Esophagus squamous epithelium (tissue), 5 donors: ENCODE measurements around the gene IVNS1ABP. TPM values are rescaled to one million over a fixed set of nuclear protein-coding genes. Genes with fewer than 3 reads are reported as not detected.

Experiments used
- DNase-seq: peaks from one replicate; lab custom pipeline; 2025; lab: John Stamatoyannopoulos, UW
- H3K27ac ChIP-seq, 4 donors: fragments of 200-600 bp; sonication (generic); one replicate each; pipeline ENCODE4 v1.5.1; 2016 to 2019; ENCODE audit warnings: mild to moderate bottlenecking in 1 of 4
- H3K27me3 ChIP-seq, 4 donors: fragments of 200-600 bp; sonication (generic); 1 replicate in 3 of 4; 2 replicates in 1 of 4; pipeline versions ENCODE4 v1.5.1 to v1.6.0; 2017 to 2021; ENCODE audit warnings: antibody characterized with exemption in 1 of 4
- H3K36me3 ChIP-seq, 3 donors: fragments of 200-600 bp; sonication (generic); one replicate each; pipeline ENCODE4 v1.5.1; 2016 to 2019
- H3K4me1 ChIP-seq, 3 donors: fragments of 200-600 bp; sonication (generic); one replicate each; pipeline ENCODE4 v1.5.1; 2017 to 2019
- H3K4me3 ChIP-seq, 4 donors: fragments of 200-600 bp; sonication (generic); 1 replicate in 3 of 4; 2 replicates in 1 of 4; pipeline ENCODE4 v1.5.1; 2016 to 2019; ENCODE audit warnings: mild to moderate bottlenecking in 2 of 4, moderate library complexity in 1 of 4
- H3K9me3 ChIP-seq, 3 donors: fragments of 200-600 bp; sonication (generic); one replicate each; pipeline ENCODE4 v1.5.1; 2016 to 2019
- POLR2A ChIP-seq, 4 donors: fragments of 450-650 bp; IDR thresholded peaks; one replicate each; pipeline ENCODE4 v1.6.1; 2017; ENCODE audit warnings: antibody characterized with exemption in 4 of 4, mild to moderate bottlenecking in 4 of 4, moderate library complexity in 3 of 4
- WGBS, 2 donors: methylation state at CpG; one replicate each; pipeline ENCODE4 v1.1.5; 2018; 5-methylcytosine and 5-hydroxymethylcytosine counted together
- intact Hi-C: fragments of 100-400 bp; cut with DNase I; formaldehyde crosslinking; loops from one replicate; pipeline ENCODE4 v1.15.0; 2022
- total RNA-seq, 4 donors: library from RNA; depleted of rRNA; stranded (reverse); fragments of >200 nt; gene quantifications; one replicate each; pipeline ENCODE4 v1.1.0, GENCODE V29; 2016
- TF ChIP-seq, protein P1 (sequence below), 6 experiments: fragments of 450-650 bp in 4 of 6; fragments of 200-600 bp in 2 of 6; sonication (generic) in 2 of 6; IDR thresholded peaks; one replicate each; pipeline ENCODE4 v1.5.1; 2016 to 2019; ENCODE audit warnings: antibody characterized with exemption in 6 of 6, mild to moderate bottlenecking in 4 of 6, moderate library complexity in 4 of 6
- donor health status: DM: yes; HTN: yes; CAD: no.

Gene IVNS1ABP
- total RNA-seq, 4 donors from 2014 or later, result 42.1 to 98.4 (median 52.5) TPM

DNA sequence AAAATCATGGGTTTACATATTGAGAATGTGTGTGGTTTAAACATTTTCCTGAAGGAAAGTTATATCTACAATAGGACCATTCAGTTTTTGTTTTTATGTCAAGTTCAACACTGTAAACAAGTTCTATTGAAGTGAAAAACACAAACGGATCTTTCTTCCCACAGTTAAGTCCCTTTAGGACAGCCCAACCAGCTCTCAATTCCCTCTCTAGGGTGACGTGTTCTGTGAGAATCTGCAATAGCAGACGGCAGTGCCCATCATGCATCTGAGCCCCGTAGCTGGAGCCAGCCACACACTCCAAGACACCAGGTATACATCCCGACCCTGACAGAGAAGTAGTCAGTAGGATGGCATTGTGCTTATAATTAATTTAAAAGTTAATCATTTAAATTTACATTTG lies 26.3 kb upstream of the IVNS1ABP start:
- TF ChIP-seq, protein P1, sequence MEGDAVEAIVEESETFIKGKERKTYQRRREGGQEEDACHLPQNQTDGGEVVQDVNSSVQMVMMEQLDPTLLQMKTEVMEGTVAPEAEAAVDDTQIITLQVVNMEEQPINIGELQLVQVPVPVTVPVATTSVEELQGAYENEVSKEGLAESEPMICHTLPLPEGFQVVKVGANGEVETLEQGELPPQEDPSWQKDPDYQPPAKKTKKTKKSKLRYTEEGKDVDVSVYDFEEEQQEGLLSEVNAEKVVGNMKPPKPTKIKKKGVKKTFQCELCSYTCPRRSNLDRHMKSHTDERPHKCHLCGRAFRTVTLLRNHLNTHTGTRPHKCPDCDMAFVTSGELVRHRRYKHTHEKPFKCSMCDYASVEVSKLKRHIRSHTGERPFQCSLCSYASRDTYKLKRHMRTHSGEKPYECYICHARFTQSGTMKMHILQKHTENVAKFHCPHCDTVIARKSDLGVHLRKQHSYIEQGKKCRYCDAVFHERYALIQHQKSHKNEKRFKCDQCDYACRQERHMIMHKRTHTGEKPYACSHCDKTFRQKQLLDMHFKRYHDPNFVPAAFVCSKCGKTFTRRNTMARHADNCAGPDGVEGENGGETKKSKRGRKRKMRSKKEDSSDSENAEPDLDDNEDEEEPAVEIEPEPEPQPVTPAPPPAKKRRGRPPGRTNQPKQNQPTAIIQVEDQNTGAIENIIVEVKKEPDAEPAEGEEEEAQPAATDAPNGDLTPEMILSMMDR (IDR thresholded peaks at IDR 0.05), result no peak
- no peak for TF ChIP-seq POLR2A (IDR thresholded peaks at IDR 0.05)
- Histone ChIP-seq H3K4me1 (peaks cover 0 to 8% (median 0%) of the 10 kb centered on the region in 3 donors), H3K36me3 (no peaks in the 10 kb centered on the region), H3K27me3 (no peaks in the 10 kb centered on the region), H3K27ac (no peak overlapping the region), H3K4me3 (no peak overlapping the region), H3K9me3 (no peaks in the 10 kb centered on the region)
- intact Hi-C loops, result no loop called here
- no peak for DNase-seq
- 83 to 85% methylated on average over 5 of the region's 5 CpGs for WGBS, 2 donors

DNA sequence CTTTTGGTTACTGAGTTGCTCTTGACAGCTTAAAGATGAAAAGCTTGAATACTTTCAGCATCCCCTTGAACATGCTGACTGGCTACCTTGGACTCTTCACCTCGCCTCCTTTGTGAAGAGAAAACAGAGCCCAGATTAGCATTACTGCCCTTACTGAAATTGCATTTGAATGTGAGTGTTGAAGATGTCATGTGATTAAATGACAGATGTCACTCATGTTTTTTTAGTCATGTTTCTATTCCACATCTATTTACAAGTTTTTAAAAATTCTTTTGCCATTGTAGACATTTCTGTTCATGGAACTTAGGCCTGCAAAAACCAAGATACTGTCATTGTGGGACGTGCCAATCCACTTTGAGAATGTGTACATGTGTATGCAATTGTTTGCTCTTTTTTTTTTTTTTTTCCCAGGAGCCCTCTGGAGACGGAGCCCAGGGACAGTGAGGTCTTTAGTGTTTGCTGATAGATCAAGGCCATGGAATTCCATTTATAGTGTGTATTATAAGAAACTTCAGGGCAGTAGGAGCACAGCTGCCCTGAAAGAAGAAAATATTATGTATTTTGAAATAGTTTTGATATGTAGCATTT lies 25.7 kb upstream of the IVNS1ABP start:
- DNase-seq, result no peak
- Histone ChIP-seq H3K27me3 (no peaks in the 10 kb centered on the region), H3K36me3 (no peaks in the 10 kb centered on the region), H3K27ac (no peak overlapping the region), H3K9me3 (no peaks in the 10 kb centered on the region), H3K4me1 (peaks cover 0 to 8% (median 0%) of the 10 kb centered on the region in 3 donors), H3K4me3 (no peak overlapping the region)
- WGBS, 2 donors, result 80 to 93% methylated on average over 3 of the region's 3 CpGs
- intact Hi-C loops, result no loop called here
- TF ChIP-seq POLR2A (IDR thresholded peaks at IDR 0.05), result no peak
- TF ChIP-seq, protein P1 (IDR thresholded peaks at IDR 0.05), result no peak

DNA sequence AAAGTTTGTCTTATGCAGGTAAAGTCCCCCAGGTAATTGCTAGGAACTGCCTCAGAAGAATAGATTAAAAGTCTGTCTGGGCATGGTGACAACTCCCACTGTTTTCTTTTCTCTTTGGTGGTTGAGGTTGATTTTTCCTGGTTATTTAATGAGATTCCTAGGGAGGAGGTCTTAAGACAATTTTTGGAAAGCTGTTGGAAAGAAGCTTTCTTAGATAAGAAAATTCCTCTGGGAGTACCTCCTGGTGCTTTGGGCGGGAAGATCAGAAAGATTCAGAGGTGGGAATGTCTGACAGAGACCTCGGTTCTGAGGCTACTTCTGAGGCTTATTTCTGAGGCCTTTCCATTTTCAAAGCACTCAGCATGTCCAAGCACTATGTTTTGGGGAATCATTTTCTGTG lies 25.0 kb upstream of the IVNS1ABP start:
- Histone ChIP-seq H3K4me3 (no peak overlapping the region), H3K27me3 (no peaks in the 10 kb centered on the region), H3K9me3 (no peaks in the 10 kb centered on the region), H3K4me1 (peaks cover 0 to 8% (median 0%) of the 10 kb centered on the region in 3 donors), H3K27ac (no peak overlapping the region), H3K36me3 (no peaks in the 10 kb centered on the region)
- 73 to 84% methylated on average over 2 of the region's 2 CpGs for WGBS, 2 donors
- no peak for DNase-seq
- intact Hi-C loops, result no loop called here
- TF ChIP-seq, protein P1 (IDR thresholded peaks at IDR 0.05), result no peak
- no peak for TF ChIP-seq POLR2A (IDR thresholded peaks at IDR 0.05)

DNA sequence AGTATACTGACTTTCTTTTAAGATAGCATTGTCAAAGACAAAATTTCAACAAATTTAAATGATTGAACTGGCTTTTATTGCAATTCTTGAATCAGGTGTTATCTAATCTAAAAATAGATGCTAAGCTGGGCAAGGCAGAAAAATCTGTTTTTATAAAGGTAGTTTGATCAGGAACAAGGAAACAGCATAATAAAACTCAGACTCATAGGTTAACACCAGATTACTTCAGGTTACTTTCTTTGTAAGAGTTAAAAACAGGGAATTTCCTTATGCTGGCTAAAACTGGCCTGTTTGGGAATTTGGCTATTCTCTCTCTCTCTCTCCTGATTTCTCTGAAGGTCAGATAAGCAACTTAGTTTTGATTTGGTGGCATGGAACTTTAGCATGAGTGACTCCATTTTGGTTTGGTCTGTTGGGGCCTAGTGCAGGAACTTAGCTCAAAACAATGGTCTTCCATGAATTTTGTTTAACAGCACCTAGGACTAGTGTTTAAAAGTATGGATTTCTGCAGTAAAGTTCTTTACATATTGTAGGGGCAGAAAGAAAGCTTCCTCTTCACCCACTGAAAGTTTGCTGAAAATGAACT lies 24.2 kb upstream of the IVNS1ABP start:
- DNase-seq, result no peak
- intact Hi-C loops, result no loop called here
- TF ChIP-seq, protein P1 (IDR thresholded peaks at IDR 0.05), result no peak

DNA sequence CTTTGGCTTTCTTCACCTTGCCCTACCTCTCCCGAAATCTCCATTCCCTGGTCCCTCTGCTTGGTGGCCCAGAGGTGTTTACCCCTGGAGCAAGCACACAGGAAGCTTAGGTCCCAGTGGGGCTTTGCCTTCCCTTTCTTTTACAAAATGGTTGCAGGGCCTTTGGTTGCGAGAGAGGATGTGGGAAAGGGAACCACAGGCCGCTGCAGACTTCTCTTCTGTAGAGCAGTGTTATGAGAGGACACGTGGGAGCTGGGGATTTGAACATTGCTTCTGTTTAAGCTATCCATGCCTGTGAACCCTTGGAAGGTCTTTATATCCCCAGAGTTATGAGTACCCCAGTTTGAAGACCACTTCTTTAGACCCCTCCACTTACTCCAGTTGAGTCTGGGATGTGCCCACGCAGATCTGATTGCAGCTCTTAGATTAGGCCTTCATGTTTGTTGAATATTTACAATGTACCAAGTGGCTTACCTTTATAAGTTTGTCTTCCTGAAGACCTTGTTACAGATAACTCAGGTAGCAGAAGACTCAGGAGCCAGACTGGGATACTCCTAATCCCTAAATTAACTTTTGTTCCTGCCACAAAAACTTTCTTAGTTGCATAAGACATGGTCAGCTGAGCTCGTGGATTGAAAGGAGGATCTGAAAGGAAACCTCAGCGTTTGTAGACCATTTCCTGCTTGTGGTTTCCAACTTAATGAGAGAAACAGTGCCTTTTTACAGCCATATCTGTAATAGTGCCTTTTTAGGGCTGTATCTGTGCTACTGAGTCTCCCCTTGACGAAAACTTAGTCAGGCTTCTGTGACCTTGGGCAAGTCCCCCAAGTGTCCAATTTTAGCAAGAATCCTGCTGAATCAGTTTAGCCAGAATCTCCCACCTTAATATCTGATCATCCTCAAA lies 21.9 kb upstream of the IVNS1ABP start:
- no peaks in the 10 kb centered on the region for H3K27me3 ChIP-seq
- H3K4me3 ChIP-seq, result no peak overlapping the region
- H3K27ac ChIP-seq, result peak overlapping the region in 2 of 4 donors; percentile 44 to 63
- no peak for TF ChIP-seq POLR2A (IDR thresholded peaks at IDR 0.05)
- TF ChIP-seq, protein P1 (IDR thresholded peaks at IDR 0.05), result no peak
- WGBS, 2 donors, result 75 to 79% methylated on average over 8 of the region's 8 CpGs
- peaks cover 0 to 8% (median 0%) of the 10 kb centered on the region in 3 donors for H3K4me1 ChIP-seq
- intact Hi-C loops, result no loop called here
- no peaks in the 10 kb centered on the region for H3K9me3 ChIP-seq
- no peak for DNase-seq
- H3K36me3 ChIP-seq, result no peaks in the 10 kb centered on the region

More for the DNA sequence above, 24.2 kb upstream of the IVNS1ABP start:
- Histone ChIP-seq H3K9me3 (no peaks in the 10 kb centered on the region), H3K27me3 (no peaks in the 10 kb centered on the region), H3K36me3 (no peaks in the 10 kb centered on the region), H3K27ac (no peak overlapping the region), H3K4me3 (no peak overlapping the region), H3K4me1 (peaks cover 0 to 8% (median 0%) of the 10 kb centered on the region in 3 donors)
